K562 (cell line): ENCODE measurements around the gene SYNPO2. TPM values are rescaled to one million over a fixed set of nuclear protein-coding genes. Genes with fewer than 3 reads are reported as not detected.

Experiments used
- ATAC-seq: fragments of 200-7000 bp; cut with Tn5 transposase; 3 replicates; pipeline ENCODE4 v1.9.1; 2020; ENCODE audit warnings: moderate library complexity
- BruUV-seq: library from RNA; stranded (reverse); fragments of 400-500 nt; replicated peaks from 2 replicates; lab custom pipeline; 2021; lab: Mats Ljungman, UMichigan
- CTCF ChIA-PET: fragments of 300-600 bp; formaldehyde crosslinking; extraction: SDS; loops from one replicate; lab custom pipeline; 2021; ENCODE audit warnings: low intra/inter-chr PET ratio; lab: Yijun Ruan, JAX
- POLR2A ChIA-PET: fragments of 300-600, 350-650 bp; sonication (Branson Sonifier 250); formaldehyde crosslinking; extraction: SDS; loops from one replicate; lab custom pipeline; 2021; ENCODE audit warnings: antibody characterized with exemption, inconsistent platforms; lab: Yijun Ruan, JAX
- DNase-seq, 4 experiments: peaks; one replicate each; pipeline versions ENCODE4 v3.0.0 to v3.0.0-alpha.2; 2011 to 2018; ENCODE audit warnings: low spot score in 3 of 4, mixed read lengths in 3 of 4; ENCODE audit errors: extremely low read depth in 1 of 4
- FAIRE-seq: peaks from 2 replicates; lab custom pipeline; 2011; peaks lifted over from hg19 to GRCh38; lab: Jason Lieb, UNC
- H2AFZ ChIP-seq: 2 replicates; pipeline ENCODE4 v1.6.0; 2011; ENCODE audit warnings: low read depth, low read length, control low read depth, inconsistent platforms
- H3K27ac ChIP-seq: fragments of 200-600 bp; 3 replicates; pipeline ENCODE4 v1.8.0; 2011; ENCODE audit warnings: low read depth, mild to moderate bottlenecking, control low read depth, inconsistent platforms, low read length, moderate library complexity, mixed read lengths; ENCODE audit errors: extremely low read depth
- H3K27me3 ChIP-seq, 2 experiments: fragments of 300-600 bp in 1 of 2; 2 replicates in 1 of 2; 3 replicates in 1 of 2; pipeline versions ENCODE4 v1.6.0 to v1.8.0; 2011; ENCODE audit warnings: inconsistent platforms in 2 of 2, low read length in 2 of 2, mild to moderate bottlenecking in 1 of 2, mixed read lengths in 1 of 2, moderate library complexity in 1 of 2; ENCODE audit not compliant: control insufficient read depth in 2 of 2, insufficient read depth in 2 of 2
- H3K36me3 ChIP-seq: fragments of 300-600 bp; 3 replicates; pipeline ENCODE4 v1.8.0; 2011; ENCODE audit warnings: mild to moderate bottlenecking, low read length, inconsistent platforms; ENCODE audit not compliant: control insufficient read depth, insufficient read depth
- H3K4me1 ChIP-seq, 2 experiments: fragments of 200-600 bp in 1 of 2; replicated peaks in 1 of 2; 2 replicates in 1 of 2; 3 replicates in 1 of 2; pipeline versions ENCODE4 v1.5.1 to v1.8.0; 2011; ENCODE audit warnings: inconsistent platforms in 2 of 2, low read length in 2 of 2, mild to moderate bottlenecking in 1 of 2, mixed read lengths in 1 of 2, moderate library complexity in 1 of 2; ENCODE audit not compliant: control insufficient read depth in 2 of 2, insufficient read depth in 2 of 2
- H3K4me2 ChIP-seq: 2 replicates; pipeline ENCODE4 v1.6.1; 2011; ENCODE audit warnings: low read length, control low read depth, inconsistent platforms, mixed read lengths; ENCODE audit not compliant: insufficient read depth
- H3K4me3 ChIP-seq: fragments of 200-600 bp; sonication (generic), shearing (Covaris generic); 2 replicates; pipeline ENCODE4 v1.5.1; 2016; ENCODE audit warnings: control low read depth, inconsistent platforms
- H3K79me2 ChIP-seq: fragments of 200-600 bp; 3 replicates; pipeline ENCODE4 v1.8.0; 2011; ENCODE audit warnings: low read length, inconsistent platforms; ENCODE audit not compliant: control insufficient read depth, insufficient read depth
- H3K9ac ChIP-seq, 2 experiments: 2 replicates each; pipeline versions ENCODE4 v1.6.0 to v1.6.1; 2011; ENCODE audit warnings: low read depth in 2 of 2, low read length in 2 of 2, control low read depth in 1 of 2, inconsistent platforms in 1 of 2, mild to moderate bottlenecking in 1 of 2, mixed read lengths in 1 of 2; ENCODE audit not compliant: insufficient read depth in 1 of 2
- H3K9me1 ChIP-seq: one replicate; pipeline ENCODE4 v1.6.0; 2011; ENCODE audit warnings: inconsistent platforms, mild to moderate bottlenecking, low read length, moderate library complexity; ENCODE audit not compliant: control insufficient read depth, insufficient read depth
- H3K9me3 ChIP-seq: replicated peaks from 2 replicates; pipeline ENCODE4 v1.5.1; 2011; ENCODE audit warnings: low read depth, low read length, inconsistent platforms; ENCODE audit not compliant: control insufficient read depth, insufficient read depth
- H4K20me1 ChIP-seq: replicated peaks from 2 replicates; pipeline ENCODE4 v1.6.1; 2011; ENCODE audit warnings: low read length, inconsistent platforms, mixed read lengths; ENCODE audit not compliant: control insufficient read depth, insufficient read depth
- NFIC ChIP-seq: fragments of 450-650 bp; IDR thresholded peaks from 2 replicates; pipeline ENCODE4 v1.6.1; 2017; ENCODE audit warnings: mild to moderate bottlenecking, inconsistent platforms
- WGBS: fragments of 100-300 bp; shearing (Covaris generic); methylation state at CpG from one replicate; pipeline ENCODE4 v1.1.6; 2016; ENCODE audit warnings: low coverage, mixed read lengths; ENCODE audit not compliant: insufficient coverage; ENCODE audit errors: missing lambda C conversion rate; 5-methylcytosine and 5-hydroxymethylcytosine counted together
- in situ Hi-C: fragments of 300-500 bp; cut with MboI; formaldehyde crosslinking; loops from 4 replicates; pipeline ENCODE4 v1.15.0; 2018; ENCODE audit warnings: inconsistent platforms, mixed read lengths
- intact Hi-C: fragments of 100-400 bp; cut with micrococcal nuclease; formaldehyde crosslinking; loops from 2 replicates; pipeline ENCODE4 v1.14.2; 2022
- polyA plus RNA-seq, 8 experiments: library from polyadenylated mRNA; depleted of rRNA in 4 of 8; stranded (reverse) in 5 of 8; unstranded in 3 of 8; fragments of >200 nt; fragmentation: Nextera tagmentation in 2 of 8; fragmentation: Illumina TruSeq in 1 of 8; extraction: Ambion mirVana in 2 of 8; extraction: Trizol in 1 of 8; gene quantifications; 2 replicates each; pipeline versions ENCODE4 v1.2.1 to v1.2.3, GENCODE V29; 2011 to 2014; ENCODE audit warnings: inconsistent platforms in 1 of 8, missing spikeins in 1 of 8
- total RNA-seq, 7 experiments: library from RNA; depleted of rRNA in 6 of 7; stranded (reverse); fragments of >200 nt in 6 of 7; fragmentation: Illumina TruSeq in 2 of 7; extraction: Trizol in 2 of 7; gene quantifications; 2 replicates each; pipeline versions ENCODE4 v1.2.1 to v1.2.3, GENCODE V29; 2011 to 2021; ENCODE audit warnings: low replicate concordance in 1 of 7
- TF ChIP-seq, protein P1 (sequence below): fragments of 250-450 bp; sonication (Bioruptor Pico); IDR thresholded peaks from 2 replicates; pipeline ENCODE4 v1.4.0; 2020; ENCODE audit warnings: mild to moderate bottlenecking, moderate library complexity

The SYNPO2 gene
- total and polyA plus RNA-seq, 9 of the 15 experiments (the other 6 are each of a cell fraction or from before 2014, with no cell fraction given) = 0.03 to 0.18 TPM; not detected in 7

DNA sequence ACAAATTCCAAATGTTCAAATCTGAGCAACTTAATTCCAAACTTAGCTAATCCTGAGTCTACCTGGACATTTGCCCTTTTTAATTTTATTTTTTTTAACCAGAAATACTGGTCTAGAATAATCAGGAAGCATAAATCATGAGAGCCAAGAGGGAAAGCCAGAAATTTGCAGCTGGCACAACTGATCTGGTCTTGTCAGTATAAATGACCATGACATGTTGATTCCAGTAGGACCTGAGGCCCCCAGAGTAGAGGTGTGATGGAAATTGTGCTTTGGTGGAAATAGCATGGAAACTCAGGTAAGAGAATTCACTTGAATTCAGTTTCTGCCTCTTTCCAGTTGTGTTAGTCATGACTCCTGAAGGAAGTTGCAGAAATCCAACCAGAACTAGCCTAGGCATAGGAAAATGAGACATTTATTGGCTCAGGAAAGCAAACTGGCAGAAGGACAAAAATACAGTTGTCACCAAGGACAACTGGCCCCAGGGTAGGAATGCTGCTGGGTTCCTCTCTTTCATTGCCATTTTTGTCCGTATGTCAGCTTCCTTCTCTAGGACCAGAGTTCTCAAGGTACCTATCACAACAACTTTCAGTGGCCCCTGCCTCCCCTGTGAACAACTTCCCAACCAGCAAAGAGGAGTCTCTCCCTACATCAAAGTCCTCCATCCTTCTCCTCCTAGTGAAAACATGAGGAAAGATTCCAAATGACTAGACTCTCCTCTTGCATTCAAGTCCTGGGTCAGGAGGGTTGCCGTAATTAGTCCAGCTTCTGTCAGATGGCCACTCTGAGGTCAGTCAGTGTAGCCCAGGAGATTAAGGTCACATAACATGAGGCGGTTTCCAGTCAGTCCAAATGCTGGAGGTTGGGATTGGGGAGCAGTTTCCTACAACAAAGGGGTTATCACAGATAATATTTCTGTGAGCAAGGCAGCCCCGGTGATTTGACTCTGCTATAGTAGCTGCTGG is 217.7 kb downstream of the SYNPO2 start:
- in situ Hi-C loops = no loop called here
- no peak overlapping the region for H3K4me2 ChIP-seq
- TF ChIP-seq, protein P1, sequence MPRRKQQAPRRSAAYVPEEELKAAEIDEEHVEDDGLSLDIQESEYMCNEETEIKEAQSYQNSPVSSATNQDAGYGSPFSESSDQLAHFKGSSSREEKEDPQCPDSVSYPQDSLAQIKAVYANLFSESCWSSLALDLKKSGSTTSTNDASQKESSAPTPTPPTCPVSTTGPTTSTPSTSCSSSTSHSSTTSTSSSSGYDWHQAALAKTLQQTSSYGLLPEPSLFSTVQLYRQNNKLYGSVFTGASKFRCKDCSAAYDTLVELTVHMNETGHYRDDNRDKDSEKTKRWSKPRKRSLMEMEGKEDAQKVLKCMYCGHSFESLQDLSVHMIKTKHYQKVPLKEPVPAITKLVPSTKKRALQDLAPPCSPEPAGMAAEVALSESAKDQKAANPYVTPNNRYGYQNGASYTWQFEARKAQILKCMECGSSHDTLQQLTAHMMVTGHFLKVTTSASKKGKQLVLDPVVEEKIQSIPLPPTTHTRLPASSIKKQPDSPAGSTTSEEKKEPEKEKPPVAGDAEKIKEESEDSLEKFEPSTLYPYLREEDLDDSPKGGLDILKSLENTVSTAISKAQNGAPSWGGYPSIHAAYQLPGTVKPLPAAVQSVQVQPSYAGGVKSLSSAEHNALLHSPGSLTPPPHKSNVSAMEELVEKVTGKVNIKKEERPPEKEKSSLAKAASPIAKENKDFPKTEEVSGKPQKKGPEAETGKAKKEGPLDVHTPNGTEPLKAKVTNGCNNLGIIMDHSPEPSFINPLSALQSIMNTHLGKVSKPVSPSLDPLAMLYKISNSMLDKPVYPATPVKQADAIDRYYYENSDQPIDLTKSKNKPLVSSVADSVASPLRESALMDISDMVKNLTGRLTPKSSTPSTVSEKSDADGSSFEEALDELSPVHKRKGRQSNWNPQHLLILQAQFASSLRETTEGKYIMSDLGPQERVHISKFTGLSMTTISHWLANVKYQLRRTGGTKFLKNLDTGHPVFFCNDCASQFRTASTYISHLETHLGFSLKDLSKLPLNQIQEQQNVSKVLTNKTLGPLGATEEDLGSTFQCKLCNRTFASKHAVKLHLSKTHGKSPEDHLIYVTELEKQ = no peak
- TF ChIP-seq NFIC = peak; percentile 47; the same call in 1 of the 2 replicates
- TF ChIP-seq, all 486 proteins: peak for 1
- Histone ChIP-seq H3K79me2 (no peaks in the 10 kb centered on the region), H3K36me3 (no peaks in the 10 kb centered on the region), H4K20me1 (no peaks in the 10 kb centered on the region), H3K9me3 (no peaks in the 10 kb centered on the region), H3K4me3 (no peak overlapping the region), H2AFZ (no peak overlapping the region), H3K27ac (no peak overlapping the region), H3K9ac (no peak overlapping the region), H3K27me3 (no peaks in the 10 kb centered on the region), H3K4me1 (no peaks in the 10 kb centered on the region), H3K9me1 (no peaks in the 10 kb centered on the region)
- intact Hi-C loops = no loop called here
- 0% methylated on average over 4 of the region's 4 CpGs for WGBS
- no peak for ATAC-seq
- no peak for DNase-seq
- ChIA-PET CTCF (no interaction called here), POLR2A (no interaction called here)
- FAIRE-seq = no peak
- BruUV-seq = no TSS peak
